Epithelial cell of esophagus (primary cell): Measurements from ENCODE around the gene ZBTB20.

ENCODE experiments used
- DNase-seq: peaks from one replicate; pipeline ENCODE4 v3.0.0; 2010; ENCODE audit warnings: low read depth
- H3K4me3 ChIP-seq: 2 replicates; pipeline ENCODE4 v1.5.1; 2011; ENCODE audit warnings: mild to moderate bottlenecking, low read length, control low read depth
- TF ChIP-seq, protein P1 (sequence below): IDR thresholded peaks from 2 replicates; pipeline ENCODE4 v1.5.1; 2011; ENCODE audit warnings: low read depth, mild to moderate bottlenecking, low read length, control low read depth, inconsistent platforms; ENCODE audit not compliant: insufficient read depth; ENCODE audit errors: missing control alignments

Gene ZBTB20

DNA sequence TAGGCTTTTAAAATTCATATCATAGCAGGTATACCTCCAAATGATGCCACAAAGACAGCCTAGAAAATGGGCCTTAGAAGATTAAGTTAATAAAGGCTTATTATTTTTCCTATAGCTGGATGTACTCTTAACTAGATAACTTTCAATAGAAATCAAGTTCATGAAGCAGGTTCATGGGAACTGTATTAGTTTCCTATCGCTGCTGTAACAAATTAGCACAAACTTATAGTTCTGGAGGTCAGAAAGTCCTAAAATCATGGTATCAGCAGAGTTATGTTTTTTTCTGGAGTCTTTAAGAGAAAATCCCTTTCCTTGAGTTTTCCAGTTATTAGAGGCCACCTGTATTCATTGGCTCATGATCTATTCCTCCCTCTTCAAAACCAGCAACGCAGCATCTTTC lies 583.4 kb downstream of the ZBTB20 start:
- TF ChIP-seq, protein P1, sequence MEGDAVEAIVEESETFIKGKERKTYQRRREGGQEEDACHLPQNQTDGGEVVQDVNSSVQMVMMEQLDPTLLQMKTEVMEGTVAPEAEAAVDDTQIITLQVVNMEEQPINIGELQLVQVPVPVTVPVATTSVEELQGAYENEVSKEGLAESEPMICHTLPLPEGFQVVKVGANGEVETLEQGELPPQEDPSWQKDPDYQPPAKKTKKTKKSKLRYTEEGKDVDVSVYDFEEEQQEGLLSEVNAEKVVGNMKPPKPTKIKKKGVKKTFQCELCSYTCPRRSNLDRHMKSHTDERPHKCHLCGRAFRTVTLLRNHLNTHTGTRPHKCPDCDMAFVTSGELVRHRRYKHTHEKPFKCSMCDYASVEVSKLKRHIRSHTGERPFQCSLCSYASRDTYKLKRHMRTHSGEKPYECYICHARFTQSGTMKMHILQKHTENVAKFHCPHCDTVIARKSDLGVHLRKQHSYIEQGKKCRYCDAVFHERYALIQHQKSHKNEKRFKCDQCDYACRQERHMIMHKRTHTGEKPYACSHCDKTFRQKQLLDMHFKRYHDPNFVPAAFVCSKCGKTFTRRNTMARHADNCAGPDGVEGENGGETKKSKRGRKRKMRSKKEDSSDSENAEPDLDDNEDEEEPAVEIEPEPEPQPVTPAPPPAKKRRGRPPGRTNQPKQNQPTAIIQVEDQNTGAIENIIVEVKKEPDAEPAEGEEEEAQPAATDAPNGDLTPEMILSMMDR: no peak
- DNase-seq: no peak

GRCh38 chr3:114562557-114562956 lies 584.5 kb downstream of the ZBTB20 start:
- TF ChIP-seq, protein P1: no peak
- DNase-seq: no peak
- H3K4me3 ChIP-seq: no peak overlapping the region

More for the DNA sequence above, 583.4 kb downstream of the ZBTB20 start:
- H3K4me3 ChIP-seq: no peak overlapping the region

DNA sequence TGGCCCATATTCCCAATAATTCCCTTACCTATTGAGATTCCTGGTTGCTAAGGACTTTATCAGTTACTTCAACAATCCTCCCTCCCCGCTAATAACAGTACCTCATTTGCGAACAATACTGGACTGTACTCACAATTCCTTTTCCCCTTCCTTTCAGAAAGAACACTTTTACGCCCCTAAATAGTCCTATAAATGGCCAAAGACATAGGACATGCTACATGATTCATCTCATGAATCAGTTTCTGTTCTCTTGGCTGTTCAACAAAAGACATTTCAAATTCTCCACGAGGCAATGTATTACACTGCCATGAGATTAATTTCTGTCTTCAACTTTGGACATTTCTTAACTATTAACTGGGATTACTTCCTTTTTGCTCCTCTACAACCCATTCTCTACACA lies 588.8 kb downstream of the ZBTB20 start:
- DNase-seq: peak; percentile 36
- TF ChIP-seq, protein P1: no peak
- H3K4me3 ChIP-seq: no peak overlapping the region

DNA sequence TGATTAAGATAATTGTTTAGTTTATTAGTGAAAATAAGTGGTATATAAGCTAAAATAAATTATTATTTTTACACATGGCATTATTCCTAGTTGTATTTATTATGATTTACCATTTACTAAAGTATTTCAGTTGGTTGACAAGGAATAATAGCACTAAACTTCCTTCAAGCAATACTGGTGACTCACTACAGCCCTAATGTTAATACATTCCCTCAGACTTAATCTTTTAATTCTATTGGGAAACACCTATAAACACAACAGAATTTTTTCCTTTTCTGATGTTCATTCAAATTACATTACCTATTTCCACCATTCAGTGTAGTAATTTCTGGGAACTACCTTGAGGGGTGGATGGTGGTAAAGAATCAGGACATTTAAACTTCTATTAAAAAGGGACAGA lies 589.3 kb downstream of the ZBTB20 start:
- peak; percentile 67 for DNase-seq
- H3K4me3 ChIP-seq: no peak overlapping the region
- TF ChIP-seq, protein P1: no peak

GRCh38 chr3:114556657-114557213 lies 590.4 kb downstream of the ZBTB20 start:
- DNase-seq: no peak
- TF ChIP-seq, protein P1: no peak
- H3K4me3 ChIP-seq: no peak overlapping the region

GRCh38 chr3:114554731-114555130 lies 592.4 kb downstream of the ZBTB20 start:
- no peak overlapping the region for H3K4me3 ChIP-seq
- TF ChIP-seq, protein P1: no peak
- DNase-seq: peak; percentile 38

DNA sequence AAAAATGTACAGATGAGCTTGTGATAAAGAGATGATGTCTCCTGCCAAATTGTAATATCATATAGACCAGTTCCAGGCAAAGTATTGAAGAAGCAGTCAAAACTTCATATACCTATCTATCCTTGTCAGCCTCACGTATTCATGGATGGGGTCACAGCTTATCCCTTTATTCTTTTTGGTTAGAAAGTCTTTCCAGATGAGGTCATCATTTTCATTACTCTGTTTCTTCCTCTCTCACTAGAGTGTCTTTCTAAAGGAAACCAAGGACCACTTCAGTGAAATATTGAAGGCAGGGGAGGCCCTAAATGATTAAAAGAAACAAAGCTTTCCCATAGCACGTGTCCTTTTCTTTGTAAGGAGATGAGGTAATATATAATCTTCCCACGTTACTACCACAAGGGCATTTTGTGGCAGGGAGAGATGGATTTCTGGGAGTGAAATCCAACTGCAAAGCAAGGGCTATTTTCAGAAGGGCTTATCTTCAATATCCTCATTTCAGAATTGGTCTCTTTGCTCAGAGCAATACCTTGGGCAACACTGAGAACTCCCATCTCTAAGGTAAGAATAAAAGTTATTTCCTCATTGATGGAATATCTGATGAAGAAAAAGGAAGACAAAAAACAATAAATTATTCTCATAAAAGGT lies 593.0 kb downstream of the ZBTB20 start:
- DNase-seq: no peak

More for the DNA sequence above, 593.0 kb downstream of the ZBTB20 start:
- TF ChIP-seq, protein P1: no peak
- no peak overlapping the region for H3K4me3 ChIP-seq
